Activated B cell treated with CpG ODN at 0.5 μM for 24 hours (primary cell): ENCODE results near the gene UBE2E2. TPM values are rescaled to one million over a fixed set of nuclear protein-coding genes. Genes with fewer than 3 reads are reported as not detected.

Experiments used
- ATAC-seq: fragments of 200-7000 bp; cut with Tn5 transposase; one replicate; pipeline ENCODE4 v1.10.0; 2021; ENCODE audit warnings: low read depth, mild to moderate bottlenecking, moderate library complexity
- CTCF ChIA-PET: fragments of 350-600 bp; sonication (Branson Sonifier 250); formaldehyde crosslinking; loops from one replicate; lab custom pipeline; 2021; ENCODE audit warnings: antibody characterized with exemption; lab: Charles Lee
- POLR2A ChIA-PET: fragments of 350-600 bp; sonication (Branson Sonifier 250); formaldehyde crosslinking; loops from one replicate; lab custom pipeline; 2021; ENCODE audit warnings: antibody characterized with exemption; lab: Charles Lee
- DNase-seq: peaks from one replicate; pipeline ENCODE4 v3.0.0; 2022
- H3K27ac Mint-ChIP-seq: one replicate; pipeline ENCODE4 v1.8.0; 2020; ENCODE audit warnings: mixed read lengths
- H3K27me3 Mint-ChIP-seq: one replicate; pipeline ENCODE4 v1.8.0; 2021; ENCODE audit warnings: mixed read lengths
- H3K36me3 Mint-ChIP-seq: one replicate; pipeline ENCODE4 v1.8.0; 2021; ENCODE audit warnings: low read depth, mixed read lengths
- H3K4me1 Mint-ChIP-seq: one replicate; pipeline ENCODE4 v1.8.0; 2021; ENCODE audit warnings: mixed read lengths
- H3K4me3 Mint-ChIP-seq: one replicate; pipeline ENCODE4 v1.8.0; 2020; ENCODE audit warnings: mild to moderate bottlenecking, mixed read lengths
- H3K9me3 Mint-ChIP-seq: one replicate; pipeline ENCODE4 v1.8.0; 2020; ENCODE audit warnings: mixed read lengths
- CTCF ChIP-seq: fragments of 200-600 bp; IDR thresholded peaks from one replicate; pipeline ENCODE4 v1.8.0; 2022; ENCODE audit warnings: antibody characterized with exemption, mild to moderate bottlenecking
- intact Hi-C: fragments of 100-400 bp; cut with micrococcal nuclease; formaldehyde crosslinking; loops from one replicate; pipeline ENCODE4 v1.15.1; 2024
- total RNA-seq: library from RNA; stranded (reverse); gene quantifications from 2 replicates; pipeline ENCODE4 v1.2.3, GENCODE V29; 2022

UBE2E2 gene
- total RNA-seq, 1 donor from 2014 or later = 48.5 TPM

- Mint-ChIP-seq H3K27ac (no peak overlapping the region), H3K4me3 (no peak overlapping the region), H3K4me1 (peaks cover 70% of the 10 kb centered on the region), H3K9me3 (no peaks in the 10 kb centered on the region), H3K27me3 (no peaks in the 10 kb centered on the region), H3K36me3 (no peaks in the 10 kb centered on the region)
- DNase-seq (no peak), ATAC-seq (no peak)
- CTCF ChIA-PET = no interaction called here
- POLR2A ChIA-PET = no interaction called here
- intact Hi-C loops = no loop called here
- TF ChIP-seq CTCF = no peak
These were observed 33.8 kb downstream of the UBE2E2 start for GRCh38 chr3:23236890-23237289.

GRCh38 chr3:23238156-23238555 lies 35.0 kb downstream of the UBE2E2 start:
- intact Hi-C loops = no loop called here

GRCh38 chr3:23238578-23238977 lies 35.5 kb downstream of the UBE2E2 start:
- no peak for ATAC-seq
- intact Hi-C loops = no loop called here
- ChIA-PET CTCF (no interaction called here), POLR2A (interaction anchor here (0.6 kb wide), 1 partner anchor 11 kb away, joined by 3 read pairs; no protein-coding TSS in a partner anchor)
- no peak for DNase-seq
- Mint-ChIP-seq H3K27me3 (no peaks in the 10 kb centered on the region), H3K36me3 (no peaks in the 10 kb centered on the region), H3K27ac (no peak overlapping the region), H3K4me3 (no peak overlapping the region), H3K4me1 (peaks cover 67% of the 10 kb centered on the region), H3K9me3 (no peaks in the 10 kb centered on the region)
- TF ChIP-seq CTCF = no peak

More at GRCh38 chr3:23238156-23238555, 35.0 kb downstream of the UBE2E2 start:
- no peak for TF ChIP-seq CTCF
- no peak overlapping the region for H3K27ac Mint-ChIP-seq
- H3K4me3 Mint-ChIP-seq = no peak overlapping the region
- no peaks in the 10 kb centered on the region for H3K9me3 Mint-ChIP-seq
- H3K36me3 Mint-ChIP-seq = no peaks in the 10 kb centered on the region
- ATAC-seq (no peak), DNase-seq (no peak)
- CTCF ChIA-PET = no interaction called here
- peaks cover 65% of the 10 kb centered on the region for H3K4me1 Mint-ChIP-seq
- POLR2A ChIA-PET = interaction anchor here (0.6 kb wide), 1 partner anchor 11 kb away, joined by 3 read pairs; no protein-coding TSS in a partner anchor
- no peaks in the 10 kb centered on the region for H3K27me3 Mint-ChIP-seq

- POLR2A ChIA-PET = no interaction called here
- no peak for DNase-seq
- H3K4me1 Mint-ChIP-seq = peaks cover 64% of the 10 kb centered on the region
- intact Hi-C loops = no loop called here
- H3K4me3 Mint-ChIP-seq = no peak overlapping the region
- TF ChIP-seq CTCF = no peak
- CTCF ChIA-PET = no interaction called here
- no peak for ATAC-seq
- H3K9me3 Mint-ChIP-seq = no peaks in the 10 kb centered on the region
- no peaks in the 10 kb centered on the region for H3K27me3 Mint-ChIP-seq
- no peaks in the 10 kb centered on the region for H3K36me3 Mint-ChIP-seq
- no peak overlapping the region for H3K27ac Mint-ChIP-seq
These were observed 36.3 kb downstream of the UBE2E2 start for GRCh38 chr3:23239211-23240068.

GRCh38 chr3:23240171-23240785 lies 37.2 kb downstream of the UBE2E2 start:
- no peak for TF ChIP-seq CTCF
- Mint-ChIP-seq H3K9me3 (no peaks in the 10 kb centered on the region), H3K27me3 (no peaks in the 10 kb centered on the region), H3K36me3 (no peaks in the 10 kb centered on the region), H3K27ac (no peak overlapping the region), H3K4me3 (no peak overlapping the region), H3K4me1 (peaks cover 58% of the 10 kb centered on the region)
- POLR2A ChIA-PET = no interaction called here
- no peak for ATAC-seq
- DNase-seq = no peak
- CTCF ChIA-PET = no interaction called here
- intact Hi-C loops = no loop called here
